ENCODE data around the gene OTUD7B. TPM values are rescaled to one million over a fixed set of nuclear protein-coding genes. Genes with fewer than 3 reads are reported as not detected.
A peak's percentile ranks its signal among the peaks of the same experiment; 100 is the strongest.

OTUD7B gene
- total RNA-seq, 1 donor from 2014 or later, result 7.1 TPM

DNA sequence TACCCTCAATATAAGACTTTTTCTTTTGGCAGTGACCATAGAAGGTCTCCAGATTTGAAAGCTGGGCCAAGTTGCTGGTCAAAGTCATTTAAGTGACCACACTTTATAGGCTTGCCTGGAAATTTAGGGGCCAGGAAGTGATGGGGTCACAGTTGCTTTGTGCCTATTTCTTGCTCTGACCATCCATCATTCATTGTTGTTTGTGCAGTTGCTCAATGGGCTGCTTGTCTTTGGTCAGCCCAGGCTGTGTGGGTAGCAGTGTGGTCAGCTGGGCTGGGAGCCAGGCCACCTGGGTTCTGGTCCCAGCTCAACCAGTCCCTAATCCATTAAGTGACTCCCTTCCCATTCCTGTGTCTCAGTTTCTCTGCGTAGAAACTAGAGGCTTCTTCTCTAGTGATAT is 2.1 kb upstream of the OTUD7B start:
- DNase-seq (ENCODE audit: low spot score in 2 of 2), result no peak
- no peak for TF ChIP-seq CTCF (IDR thresholded peaks at IDR 0.05)
- peaks cover 12% of the 10 kb centered on the region in 2 donors for H3K4me1 ChIP-seq
- H3K27ac ChIP-seq, result no peak overlapping the region
- H3K27me3 ChIP-seq, result no peaks in the 10 kb centered on the region
- no peaks in the 10 kb centered on the region for H3K36me3 ChIP-seq
- intact Hi-C loops (cut with DNase I), result loop anchor here (5.0 kb wide), 1 partner anchor 155 kb away; no protein-coding TSS in a partner anchor
- H3K4me3 ChIP-seq, result no peak overlapping the region
- H3K9me3 ChIP-seq, result no peaks in the 10 kb centered on the region

GRCh38 chr1:150009604-150010392 is 728 bp downstream of the OTUD7B start:
- Histone ChIP-seq H3K4me3 (peak overlapping the region; percentile 78 to 92), H3K9me3 (no peaks in the 10 kb centered on the region), H3K36me3 (peaks cover 0 to 10% of the 10 kb centered on the region in 2 donors), H3K4me1 (peaks cover 12 to 15% of the 10 kb centered on the region in 2 donors), H3K27me3 (no peaks in the 10 kb centered on the region), H3K27ac (peak overlapping the region; percentile 97 to 99)
- intact Hi-C loops (cut with DNase I), result loop anchor here (2.0 to 5.0 kb wide), 3 partner anchors 43 to 158 kb away; partner anchors contain the start of gene VPS45
- peak in 1 of 3 experiments; percentile 2 for TF ChIP-seq CTCF (IDR thresholded peaks at IDR 0.05)
- DNase-seq (ENCODE audit: low spot score in 2 of 2), result peak; percentile 11 to 79

DNA sequence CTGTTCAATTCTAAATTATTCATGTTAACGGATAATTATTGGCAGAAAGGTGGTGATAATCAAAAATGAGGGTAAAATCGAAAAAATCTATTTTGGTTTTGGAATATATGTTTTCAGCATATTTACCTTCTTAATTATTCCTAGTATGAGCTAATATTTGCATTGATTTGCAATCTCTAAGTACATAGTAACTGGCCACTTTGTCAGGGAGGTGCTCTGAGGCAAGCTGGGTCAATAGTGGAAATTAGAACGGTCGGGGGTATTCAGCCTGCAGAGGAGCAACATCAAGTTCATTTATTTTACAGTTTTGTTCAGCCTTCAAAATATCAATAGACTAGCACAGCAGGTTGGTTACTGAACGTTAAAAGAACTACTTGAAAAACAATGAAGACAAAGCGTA is 1.8 kb downstream of the OTUD7B start:
- Histone ChIP-seq H3K4me3 (peak overlapping the region; percentile 78 to 92), H3K36me3 (peaks cover 0 to 12% of the 10 kb centered on the region in 2 donors), H3K27ac (peak overlapping the region; percentile 97 to 99), H3K4me1 (peaks cover 12 to 15% of the 10 kb centered on the region in 2 donors), H3K9me3 (no peaks in the 10 kb centered on the region), H3K27me3 (no peaks in the 10 kb centered on the region)
- DNase-seq (ENCODE audit: low spot score in 2 of 2), result no peak
- intact Hi-C loops (cut with DNase I), result loop anchor here (5.0 kb wide), 1 partner anchor 44 kb away; no protein-coding TSS in a partner anchor
- no peak for TF ChIP-seq CTCF (IDR thresholded peaks at IDR 0.05)

DNA sequence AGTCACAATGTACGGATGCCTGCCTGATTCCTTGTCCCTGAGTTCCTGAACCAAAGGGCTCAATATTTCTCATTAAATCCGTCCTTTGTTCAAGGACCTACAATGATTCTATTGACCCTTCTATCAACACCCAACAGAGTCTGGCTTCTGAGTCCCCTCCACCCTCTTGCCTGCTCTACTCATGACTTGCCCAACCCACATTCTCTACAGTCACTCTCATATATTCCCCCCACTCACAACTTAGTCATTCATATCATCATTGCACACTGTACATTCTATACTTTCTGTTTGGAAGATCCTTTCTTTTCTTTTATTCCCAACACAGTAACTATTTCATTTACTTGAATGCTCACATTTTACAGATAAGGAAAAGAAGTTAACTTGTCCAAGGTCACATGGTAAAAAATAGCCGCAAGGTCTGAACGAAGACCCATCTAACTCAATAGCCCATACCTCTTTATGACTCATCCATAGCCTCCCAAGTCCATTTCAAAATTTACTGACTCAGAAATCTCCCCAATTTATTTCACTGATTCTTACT is 3.6 kb downstream of the OTUD7B start:
- H3K4me1 ChIP-seq, result peaks cover 12 to 19% of the 10 kb centered on the region in 2 donors
- no peaks in the 10 kb centered on the region for H3K27me3 ChIP-seq
- H3K27ac ChIP-seq, result peak overlapping the region; percentile 97 to 99
- H3K4me3 ChIP-seq, result peak overlapping the region in 1 of 2 donors; percentile 92
- peaks cover 0 to 12% of the 10 kb centered on the region in 2 donors for H3K36me3 ChIP-seq
- intact Hi-C loops (cut with DNase I), result loop anchor here (5.0 kb wide), 1 partner anchor 45 kb away; no protein-coding TSS in a partner anchor
- DNase-seq (ENCODE audit: low spot score in 2 of 2), result no peak
- TF ChIP-seq CTCF (IDR thresholded peaks at IDR 0.05), result no peak
- no peaks in the 10 kb centered on the region for H3K9me3 ChIP-seq

- TF ChIP-seq CTCF (IDR thresholded peaks at IDR 0.05), result no peak
- Histone ChIP-seq H3K4me1 (peaks cover 12 to 32% of the 10 kb centered on the region in 2 donors), H3K27ac (no peak overlapping the region), H3K36me3 (peaks cover 0 to 13% of the 10 kb centered on the region in 2 donors), H3K27me3 (no peaks in the 10 kb centered on the region), H3K4me3 (no peak overlapping the region), H3K9me3 (no peaks in the 10 kb centered on the region)
- intact Hi-C loops (cut with DNase I), result loop anchor here (5.0 kb wide), 1 partner anchor 47 kb away; no protein-coding TSS in a partner anchor
- DNase-seq (ENCODE audit: low spot score in 2 of 2), result no peak
Measured at GRCh38 chr1:150005606-150006005, 4.9 kb downstream of the OTUD7B start.
